ENCODE data around the gene POLR1H.

DNA sequence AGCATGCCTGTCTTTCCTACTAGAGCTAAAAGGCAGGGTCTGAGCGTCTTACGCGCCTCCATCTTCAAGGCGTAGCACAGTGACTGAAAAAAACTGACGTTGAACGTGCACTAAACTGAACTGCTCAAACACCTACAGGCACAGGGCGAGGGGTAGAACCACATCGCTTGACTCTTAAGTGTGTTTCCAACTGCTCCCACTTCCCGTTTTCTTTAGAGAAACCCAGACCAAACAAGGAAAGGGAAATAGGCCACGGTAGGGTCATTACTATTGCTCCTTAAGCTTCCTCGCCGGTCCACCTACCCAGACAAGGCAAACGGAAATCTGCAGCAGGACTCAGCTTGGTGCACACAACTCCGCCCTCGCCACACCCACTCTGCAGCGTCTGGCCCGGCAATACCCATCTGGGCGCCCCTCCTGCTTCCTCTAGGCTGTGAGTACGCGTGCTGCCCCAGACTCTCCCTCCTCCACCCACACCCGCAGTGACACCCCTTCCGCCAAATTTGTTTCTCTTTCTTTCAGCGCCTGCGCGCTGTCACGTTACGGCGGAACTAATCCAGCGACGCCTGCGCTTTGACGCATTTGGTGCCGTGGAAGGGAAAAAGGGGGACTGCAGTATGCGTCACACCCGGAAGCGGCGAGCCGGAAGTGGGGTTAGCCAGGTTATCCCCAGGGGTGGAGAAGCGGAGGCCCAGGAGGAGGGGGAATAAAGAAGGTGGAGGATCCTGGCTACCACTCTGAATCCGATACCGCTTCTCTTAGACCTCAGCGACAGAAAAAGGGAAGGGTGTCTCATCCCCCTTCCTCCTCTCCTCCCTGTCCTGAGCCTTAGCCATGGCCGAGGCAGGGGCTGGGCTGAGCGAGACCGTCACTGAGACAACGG is 5.8 kb downstream of the POLR1H start, which contains the start of gene PPP1R11:
- TF ChIP-seq CTCF (IDR thresholded peaks at IDR 0.05): no peak
- TF ChIP-seq POLR2AphosphoS5 (IDR thresholded peaks at IDR 0.05): peak; percentile 87 to 93 (median 93)
- TF ChIP-seq POLR2A (IDR thresholded peaks at IDR 0.05): peak; percentile 46
